Spleen (tissue), 7 donors: ENCODE data around the gene TRIM32.

ENCODE experiments used
- POLR2A ChIP-seq, 3 donors: fragments of 450-650 bp; IDR thresholded peaks; one replicate each; pipeline ENCODE4 v1.5.1; 2017; ENCODE audit warnings: antibody characterized with exemption in 3 of 3, mild to moderate bottlenecking in 1 of 3
- TF ChIP-seq, protein P1 (sequence below), 11 experiments: fragments of 200-600 bp in 7 of 11; fragments of 450-650 bp in 4 of 11; sonication (generic) in 4 of 11; IDR thresholded peaks in 8 of 11; conservative IDR thresholded peaks in 3 of 11; 1 replicate in 7 of 11; 2 replicates in 4 of 11; pipeline versions ENCODE4 v1.4.0 to v1.8.0; 2016 to 2021; ENCODE audit warnings: antibody characterized with exemption in 11 of 11, inconsistent platforms in 4 of 11, mild to moderate bottlenecking in 1 of 11
- donor health status: DM: no; HTN: no; CAD: no; lungs with moderate emphysema.
- donor health status: DM: no; HTN: no; CAD: no.
- donor health status: DM: no; HTN: no; CAD: no.

DNA sequence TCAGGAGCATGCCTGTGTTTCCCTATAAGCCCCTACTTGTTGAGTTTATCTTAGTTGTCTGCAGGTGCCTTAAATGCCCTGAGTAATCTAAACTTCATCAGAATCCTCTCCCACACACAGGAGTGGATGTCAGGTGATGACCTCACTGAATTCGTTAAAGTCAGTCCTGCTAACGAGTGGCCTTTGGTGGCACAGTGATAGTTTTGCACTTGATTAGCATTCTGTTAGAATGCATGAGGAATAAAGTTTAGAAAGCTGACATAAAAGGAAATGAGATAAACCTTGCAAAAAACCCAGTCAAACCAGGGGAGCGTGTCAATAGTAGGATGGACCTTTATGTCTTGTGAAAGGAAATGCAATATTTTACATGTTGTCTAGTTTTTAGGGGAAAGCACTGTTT lies 4.5 kb downstream of the TRIM32 start:
- TF ChIP-seq, protein P1, sequence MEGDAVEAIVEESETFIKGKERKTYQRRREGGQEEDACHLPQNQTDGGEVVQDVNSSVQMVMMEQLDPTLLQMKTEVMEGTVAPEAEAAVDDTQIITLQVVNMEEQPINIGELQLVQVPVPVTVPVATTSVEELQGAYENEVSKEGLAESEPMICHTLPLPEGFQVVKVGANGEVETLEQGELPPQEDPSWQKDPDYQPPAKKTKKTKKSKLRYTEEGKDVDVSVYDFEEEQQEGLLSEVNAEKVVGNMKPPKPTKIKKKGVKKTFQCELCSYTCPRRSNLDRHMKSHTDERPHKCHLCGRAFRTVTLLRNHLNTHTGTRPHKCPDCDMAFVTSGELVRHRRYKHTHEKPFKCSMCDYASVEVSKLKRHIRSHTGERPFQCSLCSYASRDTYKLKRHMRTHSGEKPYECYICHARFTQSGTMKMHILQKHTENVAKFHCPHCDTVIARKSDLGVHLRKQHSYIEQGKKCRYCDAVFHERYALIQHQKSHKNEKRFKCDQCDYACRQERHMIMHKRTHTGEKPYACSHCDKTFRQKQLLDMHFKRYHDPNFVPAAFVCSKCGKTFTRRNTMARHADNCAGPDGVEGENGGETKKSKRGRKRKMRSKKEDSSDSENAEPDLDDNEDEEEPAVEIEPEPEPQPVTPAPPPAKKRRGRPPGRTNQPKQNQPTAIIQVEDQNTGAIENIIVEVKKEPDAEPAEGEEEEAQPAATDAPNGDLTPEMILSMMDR (IDR thresholded peaks at IDR 0.05 in 8 of 11, conservative IDR thresholded peaks at IDR 0.05 in 3 of 11), result no peak
- no peak for TF ChIP-seq POLR2A (IDR thresholded peaks at IDR 0.05)
